Activated B cell treated with CpG ODN at 0.5 μM for 24 hours (primary cell): ENCODE results near the gene GADD45GIP1. TPM values are rescaled to one million over a fixed set of nuclear protein-coding genes. Genes with fewer than 3 reads are reported as not detected.

Experiments
- ATAC-seq: fragments of 200-7000 bp; cut with Tn5 transposase; one replicate; pipeline ENCODE4 v1.10.0; 2021; ENCODE audit warnings: low read depth, mild to moderate bottlenecking, moderate library complexity
- CTCF ChIA-PET: fragments of 350-600 bp; sonication (Branson Sonifier 250); formaldehyde crosslinking; loops from one replicate; lab custom pipeline; 2021; ENCODE audit warnings: antibody characterized with exemption; lab: Charles Lee
- POLR2A ChIA-PET: fragments of 350-600 bp; sonication (Branson Sonifier 250); formaldehyde crosslinking; loops from one replicate; lab custom pipeline; 2021; ENCODE audit warnings: antibody characterized with exemption; lab: Charles Lee
- DNase-seq: peaks from one replicate; pipeline ENCODE4 v3.0.0; 2022
- H3K27ac Mint-ChIP-seq: one replicate; pipeline ENCODE4 v1.8.0; 2020; ENCODE audit warnings: mixed read lengths
- H3K27me3 Mint-ChIP-seq: one replicate; pipeline ENCODE4 v1.8.0; 2021; ENCODE audit warnings: mixed read lengths
- H3K36me3 Mint-ChIP-seq: one replicate; pipeline ENCODE4 v1.8.0; 2021; ENCODE audit warnings: low read depth, mixed read lengths
- H3K4me1 Mint-ChIP-seq: one replicate; pipeline ENCODE4 v1.8.0; 2021; ENCODE audit warnings: mixed read lengths
- H3K4me3 Mint-ChIP-seq: one replicate; pipeline ENCODE4 v1.8.0; 2020; ENCODE audit warnings: mild to moderate bottlenecking, mixed read lengths
- H3K9me3 Mint-ChIP-seq: one replicate; pipeline ENCODE4 v1.8.0; 2020; ENCODE audit warnings: mixed read lengths
- CTCF ChIP-seq: fragments of 200-600 bp; IDR thresholded peaks from one replicate; pipeline ENCODE4 v1.8.0; 2022; ENCODE audit warnings: antibody characterized with exemption, mild to moderate bottlenecking
- intact Hi-C: fragments of 100-400 bp; cut with micrococcal nuclease; formaldehyde crosslinking; loops from one replicate; pipeline ENCODE4 v1.15.1; 2024
- total RNA-seq: library from RNA; stranded (reverse); gene quantifications from 2 replicates; pipeline ENCODE4 v1.2.3, GENCODE V29; 2022

The GADD45GIP1 gene
- total RNA-seq, 1 donor from 2014 or later, result 16.7 TPM

DNA sequence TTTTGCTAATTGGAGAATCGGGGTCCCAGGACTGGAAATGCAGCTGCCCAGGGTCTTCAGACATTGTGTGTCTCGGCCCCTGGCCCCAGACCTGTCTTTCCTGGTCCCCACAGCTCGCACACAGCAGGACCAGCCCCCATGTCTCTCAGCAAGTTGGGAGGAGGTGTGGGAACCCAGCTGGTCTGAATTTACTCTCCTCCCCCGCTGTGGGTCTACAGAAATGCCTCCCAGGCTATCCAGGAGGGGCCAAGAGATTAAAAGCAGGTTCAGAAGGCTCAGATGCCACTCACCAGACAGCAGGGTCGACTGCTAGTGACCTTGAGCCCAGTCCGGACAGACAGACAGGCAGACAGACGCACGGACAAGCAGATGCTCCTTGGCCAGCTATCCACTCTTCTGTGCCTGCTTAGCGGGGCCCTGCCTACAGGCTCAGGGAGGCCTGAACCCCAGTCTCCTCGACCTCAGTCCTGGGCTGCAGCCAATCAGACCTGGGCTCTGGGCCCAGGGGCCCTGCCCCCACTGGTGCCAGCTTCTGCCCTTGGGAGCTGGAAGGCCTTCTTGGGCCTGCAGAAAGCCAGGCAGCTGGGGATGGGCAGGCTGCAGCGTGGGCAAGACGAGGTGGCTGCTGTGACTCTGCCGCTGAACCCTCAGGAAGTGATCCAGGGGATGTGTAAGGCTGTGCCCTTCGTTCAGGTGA is 12.4 kb upstream of the GADD45GIP1 start, which contains the start of gene DAND5:
TSS of gene DAND5 (plus strand) at position 285 of the 697 bp plus-strand sequence. CDS start at position 370, 85 bp downstream.
- no peaks in the 10 kb centered on the region for H3K36me3 Mint-ChIP-seq
- TF ChIP-seq CTCF, result no peak
- ChIA-PET POLR2A (no interaction called here), CTCF (no interaction called here)
- intact Hi-C loops, result no loop called here
- H3K4me1 Mint-ChIP-seq, result peaks cover 7% of the 10 kb centered on the region
- no peaks in the 10 kb centered on the region for H3K9me3 Mint-ChIP-seq
- ATAC-seq, result no peak
- no peak within 1 kb of the TSS for H3K4me3 Mint-ChIP-seq
- no peaks in the 10 kb centered on the region for H3K27me3 Mint-ChIP-seq
- no peak within 1 kb of the TSS for H3K27ac Mint-ChIP-seq
- no peak for DNase-seq

- Mint-ChIP-seq H3K4me3 (no peak overlapping the region), H3K4me1 (peaks cover 7% of the 10 kb centered on the region), H3K9me3 (no peaks in the 10 kb centered on the region), H3K27me3 (no peaks in the 10 kb centered on the region), H3K27ac (no peak overlapping the region), H3K36me3 (no peaks in the 10 kb centered on the region)
- ChIA-PET CTCF (interaction anchor here (1.0 kb wide), 1 partner anchor 9 kb away, joined by 3 read pairs; no protein-coding TSS in a partner anchor), POLR2A (interaction anchor here (0.6 to 1.0 kb wide), 5 partner anchors 11 to 146 kb away, joined by 3 read pairs; partner anchors contain the start of gene GADD45GIP1)
- ATAC-seq (no peak), DNase-seq (no peak)
- intact Hi-C loops, result no loop called here
- no peak for TF ChIP-seq CTCF
Measured at GRCh38 chr19:12967907-12968306, 10.9 kb upstream of the GADD45GIP1 start.

DNA sequence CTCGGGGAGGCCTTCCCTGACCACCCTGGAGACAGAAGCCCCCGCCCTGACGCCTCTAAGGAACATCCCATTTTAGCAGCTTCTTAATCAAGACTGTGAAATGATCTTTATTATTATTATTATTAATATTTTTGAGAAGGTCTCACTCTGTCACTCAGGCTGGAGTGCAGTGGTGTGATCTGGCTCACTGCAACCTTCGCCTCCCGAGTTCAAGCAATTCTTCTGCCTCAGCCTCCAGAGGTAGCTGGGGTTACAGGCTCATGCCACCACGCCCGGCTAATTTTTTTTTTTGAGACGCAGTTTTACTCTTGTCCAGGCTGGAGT is 8.8 kb upstream of the GADD45GIP1 start:
- DNase-seq (no peak), ATAC-seq (no peak)
- H3K27ac Mint-ChIP-seq, result no peak overlapping the region
- no peaks in the 10 kb centered on the region for H3K27me3 Mint-ChIP-seq
- ChIA-PET POLR2A (interaction anchor here (0.8 to 1.9 kb wide), 14 partner anchors 9 to 190 kb away, joined by 3 to 13 read pairs (median 6); partner anchors contain the start of genes CALR, DNASE2, GADD45GIP1 and GCDH), CTCF (interaction anchor here (0.7 to 3.4 kb wide), 33 partner anchors 9 to 782 kb away, joined by 3 to 53 read pairs (median 4); partner anchors contain the start of genes CALR, GADD45GIP1, NACC1 and RAD23A)
- H3K36me3 Mint-ChIP-seq, result no peaks in the 10 kb centered on the region
- intact Hi-C loops, result loop anchor here (1.0 to 2.0 kb wide), 3 partner anchors 27 to 128 kb away; partner anchors contain the start of gene CALR
- peak overlapping the region; percentile 69 for H3K4me3 Mint-ChIP-seq
- peaks cover 7% of the 10 kb centered on the region for H3K4me1 Mint-ChIP-seq
- H3K9me3 Mint-ChIP-seq, result no peaks in the 10 kb centered on the region
- TF ChIP-seq CTCF, result no peak

- Mint-ChIP-seq H3K36me3 (no peaks in the 10 kb centered on the region), H3K4me1 (peaks cover 7% of the 10 kb centered on the region), H3K9me3 (no peaks in the 10 kb centered on the region), H3K4me3 (peak overlapping the region; percentile 87), H3K27ac (peak overlapping the region; percentile 69), H3K27me3 (no peaks in the 10 kb centered on the region)
- DNase-seq, result peak; percentile 91
- peak; percentile 97 for ATAC-seq
- intact Hi-C loops, result loop anchor here (1.0 to 2.0 kb wide), 3 partner anchors 26 to 128 kb away; partner anchors contain the start of gene CALR
- CTCF ChIA-PET, result interaction anchor here (0.7 to 3.4 kb wide), 35 partner anchors 9 to 782 kb away, joined by 3 to 53 read pairs (median 4); partner anchors contain the start of genes CALR, GADD45GIP1, NACC1 and RAD23A
- TF ChIP-seq CTCF, result no peak
- POLR2A ChIA-PET, result interaction anchor here (0.6 to 1.9 kb wide), 16 partner anchors 8 to 287 kb away, joined by 3 to 13 read pairs (median 6); partner anchors contain the start of genes CALR, DNASE2, GADD45GIP1 and GCDH
Measured at GRCh38 chr19:12965017-12965811, 8.2 kb upstream of the GADD45GIP1 start.
